NCI-H510A (cell line): ENCODE data around the gene VGLL4.
"Not testable (repeated sequence)": the region's sequence is repeated elsewhere in the genome, so short reads cannot be mapped to it uniquely, and the experiment has no call there.

Source experiments
- DNase-seq: peaks from one replicate; lab custom pipeline; 2025; lab: John Stamatoyannopoulos, UW

VGLL4 gene

GRCh38 chr3:11643605-11644087, at the start of gene VGLL4:
TSS of gene VGLL4 (minus strand) at chr3:11643915. CDS start at chr3:11643518, 397 bp downstream.
- DNase-seq: peak; percentile 63

DNA sequence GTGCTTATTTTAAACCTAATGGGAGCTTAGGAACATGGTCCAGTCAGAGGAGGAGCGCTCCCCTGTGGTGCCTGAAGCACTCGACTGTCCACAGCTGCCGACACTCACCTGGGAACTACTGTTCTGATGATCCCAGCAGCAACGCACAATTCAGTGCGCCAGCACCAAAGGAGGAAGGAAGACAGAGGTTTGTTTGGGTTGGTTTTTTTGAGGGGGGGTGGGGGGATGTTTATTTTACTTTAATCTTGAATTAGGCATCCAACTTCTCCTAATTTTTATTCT, 48.8 kb upstream of the VGLL4 start:
- no peak for DNase-seq

- DNase-seq: no peak
Observed at GRCh38 chr3:11691767-11692531, 48.2 kb upstream of the VGLL4 start.

DNA sequence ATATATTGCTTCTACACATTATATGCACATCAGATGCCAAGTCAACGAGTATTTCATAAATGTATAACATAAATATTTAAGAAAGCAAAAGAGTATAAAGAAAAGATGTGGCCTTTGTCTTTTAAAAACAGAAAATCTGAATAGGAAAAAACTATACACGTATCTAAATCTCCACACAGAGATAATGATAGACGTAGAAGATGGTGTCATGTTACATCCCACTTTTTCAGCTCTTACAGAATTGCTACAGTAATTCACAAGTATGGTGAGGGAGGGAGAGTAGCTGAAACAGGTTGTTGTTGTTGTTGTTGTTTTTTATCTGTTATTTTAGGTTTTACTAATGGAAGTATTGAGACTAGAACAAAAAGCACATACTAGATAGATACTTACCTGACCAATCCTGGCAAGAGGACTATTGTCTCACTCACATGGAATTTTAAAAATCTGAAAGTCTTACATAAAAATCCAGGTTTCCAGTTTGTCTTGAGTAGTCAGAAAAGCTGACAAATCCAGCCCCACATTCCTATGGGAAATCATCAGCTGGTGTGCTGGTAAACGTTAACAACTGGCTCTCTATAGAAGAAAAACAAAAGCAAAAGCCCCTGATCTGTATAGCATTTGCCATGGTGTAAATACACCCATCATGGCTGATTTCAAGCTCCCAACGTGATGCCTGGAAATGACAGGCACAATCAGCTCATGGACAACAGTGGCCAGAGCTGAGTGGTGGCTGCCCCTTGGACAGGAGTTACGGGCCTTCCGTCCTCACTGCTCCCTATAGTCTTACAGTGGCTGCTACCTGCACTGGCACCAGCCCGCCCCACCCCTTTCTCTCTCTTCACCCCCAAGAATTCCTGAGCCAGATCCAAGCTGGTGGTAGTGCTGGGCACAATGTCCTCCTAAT, 47.4 kb upstream of the VGLL4 start:
- no peak for DNase-seq

GRCh38 chr3:11689749-11690148, 46.0 kb upstream of the VGLL4 start:
- DNase-seq: no peak

DNA sequence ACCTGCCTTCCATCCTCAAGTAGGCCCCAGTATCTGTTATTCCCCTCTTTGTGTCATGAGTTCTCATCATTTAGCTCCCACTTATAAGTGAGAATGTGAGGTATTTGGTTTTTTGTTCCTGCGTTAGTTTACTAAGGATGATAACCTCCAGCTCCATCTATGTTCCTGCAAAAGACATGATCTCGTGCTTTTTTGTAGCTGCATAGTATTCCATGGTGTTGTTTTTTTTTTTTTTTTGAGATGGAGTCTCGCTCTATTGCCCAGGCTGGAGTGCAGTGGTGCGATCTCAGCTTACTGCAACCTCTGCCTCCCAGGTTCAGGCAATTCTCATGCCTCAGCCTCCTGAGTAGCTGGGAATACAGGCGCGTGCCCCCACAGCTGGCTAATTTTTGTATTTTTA, 41.3 kb upstream of the VGLL4 start:
- DNase-seq: not testable (repeated sequence)

DNA sequence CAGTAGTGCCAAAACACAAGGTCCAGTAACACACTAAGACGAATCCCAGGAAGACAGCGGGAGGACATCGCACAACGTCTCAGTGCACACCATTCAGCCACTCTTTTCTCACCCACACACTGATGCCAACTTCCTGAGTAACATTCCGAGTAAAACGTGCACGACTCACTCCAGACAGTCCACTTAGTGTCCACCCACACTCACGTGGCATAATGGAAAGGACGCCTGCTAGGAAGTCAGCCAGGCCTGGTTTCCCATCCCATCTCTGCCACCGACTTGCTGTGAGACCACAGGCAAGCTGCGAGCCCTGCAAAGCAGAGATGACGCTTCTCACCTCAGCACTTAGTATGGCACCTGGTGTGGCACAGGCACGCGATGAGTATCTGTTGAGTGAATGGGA, 36.8 kb upstream of the VGLL4 start:
- no peak for DNase-seq

DNA sequence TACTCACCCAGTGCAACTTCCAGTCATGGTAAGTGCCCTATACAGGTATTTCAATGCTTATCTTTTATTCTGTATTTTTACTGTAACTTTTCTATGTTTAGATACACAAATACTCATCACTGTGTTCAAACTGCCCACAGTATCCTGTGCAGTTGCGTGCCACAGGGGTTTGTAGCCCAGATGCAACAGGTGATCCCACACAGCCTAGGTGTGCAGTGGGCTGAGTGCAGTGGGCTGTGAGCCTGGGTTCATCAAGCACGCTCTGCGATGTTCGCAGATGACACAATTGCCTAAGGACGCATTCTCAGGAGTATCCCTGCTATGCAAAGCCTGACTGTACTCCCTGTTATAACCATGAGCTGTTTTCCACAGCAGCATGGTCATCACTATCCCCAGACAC, 36.2 kb upstream of the VGLL4 start:
- DNase-seq: no peak

DNA sequence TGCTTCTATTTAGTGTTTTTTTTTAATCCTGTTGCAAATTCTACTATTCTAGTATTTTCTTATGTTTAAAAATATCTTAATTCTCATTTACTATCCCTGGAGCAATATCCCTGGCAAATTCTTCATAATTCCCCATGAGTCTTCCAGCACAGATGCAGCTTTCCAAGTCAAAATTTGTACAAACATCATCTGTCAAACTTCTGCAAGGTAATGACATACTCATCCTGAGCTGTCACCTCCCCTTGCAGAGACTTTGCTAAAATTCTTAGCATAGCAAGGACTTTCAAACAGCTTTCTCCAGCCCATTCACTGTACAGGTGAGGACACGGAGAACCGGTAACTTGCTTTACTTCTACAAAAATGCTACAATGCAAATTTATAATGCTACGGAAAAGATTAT, 28.6 kb upstream of the VGLL4 start:
- no peak for DNase-seq

- no peak for DNase-seq
Observed at GRCh38 chr3:11671648-11672100, 28.0 kb upstream of the VGLL4 start.

- DNase-seq: no peak
Observed at GRCh38 chr3:11668243-11669235, 24.8 kb upstream of the VGLL4 start.

GRCh38 chr3:11665331-11665730, 21.6 kb upstream of the VGLL4 start:
- DNase-seq: no peak

- no peak for DNase-seq
Observed at GRCh38 chr3:11662392-11662990, 18.8 kb upstream of the VGLL4 start.

DNA sequence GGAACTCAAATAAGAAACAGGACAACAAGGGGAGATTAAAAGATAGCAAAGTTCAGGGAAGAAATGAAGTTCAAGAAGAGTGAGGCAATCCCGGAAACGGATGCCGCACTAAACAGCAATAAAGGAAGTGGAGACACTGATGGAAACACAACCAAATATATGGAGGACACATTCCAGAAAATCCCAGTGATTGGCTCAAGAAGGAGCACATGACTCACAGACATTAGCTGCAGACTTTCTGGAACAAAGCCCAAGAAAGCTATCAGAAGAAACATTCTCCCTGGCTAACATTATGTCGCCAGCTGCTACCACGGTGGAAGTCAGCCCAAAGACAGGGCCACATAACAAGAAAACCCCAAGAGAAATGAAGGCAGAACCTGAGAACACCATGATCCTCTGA, 18.1 kb upstream of the VGLL4 start:
- DNase-seq: no peak

- DNase-seq: no peak
Observed at GRCh38 chr3:11661052-11661656, 17.4 kb upstream of the VGLL4 start.

- no peak for DNase-seq
Observed at GRCh38 chr3:11660242-11660641, 16.5 kb upstream of the VGLL4 start.

DNA sequence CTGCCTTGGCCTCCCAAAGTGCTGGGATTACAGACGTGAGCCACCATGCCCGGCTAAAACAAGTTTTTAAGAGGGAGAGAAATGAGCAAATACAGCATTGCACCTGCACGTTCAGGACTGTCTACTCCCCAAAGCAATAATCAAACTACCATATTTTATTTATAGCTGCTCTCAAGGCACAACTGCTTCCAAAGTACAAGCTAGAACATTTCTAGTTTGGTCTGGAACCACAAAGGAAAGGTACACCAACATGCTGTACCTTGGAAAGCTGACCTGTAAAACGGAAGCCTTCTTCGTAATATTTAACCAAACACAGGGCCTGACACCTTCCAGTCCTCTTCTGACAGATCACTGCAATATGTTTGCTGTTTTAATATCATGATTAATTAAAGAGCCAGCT, 14.5 kb upstream of the VGLL4 start:
- no peak for DNase-seq

- no peak for DNase-seq
Observed at GRCh38 chr3:11655196-11655928, 11.6 kb upstream of the VGLL4 start.

DNA sequence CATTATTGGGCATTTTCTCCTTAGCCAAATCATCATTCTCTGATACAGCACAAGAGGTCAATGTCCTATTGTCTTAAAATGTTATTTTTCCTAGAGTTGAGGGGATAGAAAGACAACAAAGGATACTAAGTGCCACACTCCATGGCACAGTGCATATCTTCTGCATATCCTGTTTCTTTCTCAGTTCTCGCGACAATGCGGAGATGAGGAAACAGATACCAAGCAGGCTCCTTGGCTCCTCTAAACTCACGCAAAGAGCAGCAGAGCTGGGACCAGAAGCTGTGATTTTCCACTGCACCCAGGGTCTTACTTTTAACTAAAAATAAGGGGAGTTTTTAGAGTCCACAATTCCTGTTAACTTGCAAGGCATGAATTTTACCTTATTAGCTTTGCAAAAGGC, 10.5 kb upstream of the VGLL4 start:
- DNase-seq: no peak

GRCh38 chr3:11653298-11654055, 9.8 kb upstream of the VGLL4 start:
- no peak for DNase-seq
